HG03460 (cell line): ENCODE data around the gene EVA1A.

Experiments
- ATAC-seq: cut with Tn5 transposase; IDR thresholded peaks from one replicate; pipeline ENCODE4 v1.9.1; 2021; ENCODE audit not compliant: unreplicated experiment

EVA1A gene

DNA sequence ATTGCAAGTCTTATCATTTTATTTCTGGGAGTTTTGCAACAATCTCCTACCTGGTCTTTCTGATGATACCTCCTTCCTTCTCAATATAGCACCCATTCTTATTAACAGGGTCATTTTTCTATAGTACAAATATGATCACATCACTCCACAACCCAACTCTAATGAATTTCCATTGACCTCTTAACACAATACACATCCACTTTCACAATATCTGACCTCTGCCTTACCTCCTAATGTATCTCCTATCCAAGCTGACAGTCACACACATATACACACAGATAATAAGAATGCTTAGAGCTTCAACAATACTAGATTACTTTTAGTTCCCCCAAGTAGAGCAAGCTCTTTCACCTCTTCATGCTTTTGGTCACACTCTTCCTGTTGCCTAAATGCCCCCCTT is 40.9 kb downstream of the EVA1A start:
- ATAC-seq, result no peak

DNA sequence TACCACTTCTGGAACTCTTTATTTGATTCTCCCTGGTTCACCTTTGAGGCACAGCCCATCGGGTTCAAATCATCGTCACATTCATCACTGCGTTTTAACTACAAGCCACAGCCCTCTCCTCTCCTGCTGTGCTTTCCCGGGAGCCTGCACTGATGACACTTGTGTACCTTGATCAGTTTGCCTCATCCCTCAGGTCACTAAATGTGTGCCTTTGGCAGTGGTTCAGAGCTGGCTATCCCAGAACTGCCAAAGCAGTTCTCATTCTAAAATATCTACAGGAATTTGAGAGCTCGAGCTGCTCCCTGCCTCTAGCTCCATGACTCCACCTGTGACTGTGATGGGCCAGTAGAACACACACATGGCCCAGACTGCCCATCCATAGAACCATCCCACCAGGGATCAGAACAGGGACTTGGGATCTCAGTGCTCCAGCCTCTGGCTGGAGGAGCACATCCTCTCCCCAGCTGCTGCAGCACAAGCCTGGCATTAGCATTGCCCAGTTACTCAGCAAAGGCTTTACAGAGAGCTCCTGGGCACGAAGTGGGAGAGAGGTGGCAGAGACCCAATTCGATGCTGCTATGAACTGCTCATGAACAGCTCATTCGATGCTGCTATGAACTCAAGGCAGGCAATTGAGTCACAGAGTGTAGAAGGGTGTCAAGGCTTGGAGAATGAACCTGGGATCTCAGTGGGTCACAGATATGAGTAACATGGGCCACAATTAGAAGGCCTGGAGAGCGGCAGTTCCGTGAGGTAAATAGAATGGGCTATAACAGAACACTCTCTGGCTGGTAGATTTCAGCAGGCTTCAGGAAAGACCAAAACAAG is 41.9 kb downstream of the EVA1A start:
- ATAC-seq, result no peak

DNA sequence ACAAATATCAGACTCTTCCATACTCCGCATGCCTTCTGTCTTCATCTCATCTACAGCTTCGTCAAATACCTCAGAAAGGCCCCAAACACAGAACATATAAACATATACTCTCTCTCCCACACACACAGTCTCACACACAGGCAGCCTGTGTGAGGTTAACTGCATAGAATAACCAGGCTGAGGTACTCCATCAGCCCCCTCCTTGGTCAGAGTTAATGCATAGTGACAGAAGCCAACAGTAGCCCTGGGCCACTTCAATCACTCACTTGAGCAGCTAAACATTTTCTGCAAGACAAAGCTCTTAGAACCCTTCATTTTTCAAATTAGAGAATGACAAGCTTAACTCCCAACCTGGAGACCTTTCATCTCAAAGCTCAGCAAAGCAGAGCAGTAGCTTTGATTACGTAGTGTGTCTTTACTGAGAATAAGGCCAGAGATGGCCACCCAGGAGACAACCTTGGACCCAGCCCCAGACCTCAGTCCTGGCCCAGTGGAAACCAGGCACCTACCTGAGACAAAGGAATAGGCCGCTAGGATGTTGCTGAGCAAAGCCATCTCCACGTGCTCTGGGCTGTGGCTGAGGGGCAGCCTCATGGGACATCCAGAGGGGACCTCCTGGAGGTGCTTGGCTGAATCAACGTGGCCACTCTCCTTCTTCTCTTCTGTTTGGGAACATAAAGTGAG is 43.0 kb downstream of the EVA1A start:
- no peak for ATAC-seq

DNA sequence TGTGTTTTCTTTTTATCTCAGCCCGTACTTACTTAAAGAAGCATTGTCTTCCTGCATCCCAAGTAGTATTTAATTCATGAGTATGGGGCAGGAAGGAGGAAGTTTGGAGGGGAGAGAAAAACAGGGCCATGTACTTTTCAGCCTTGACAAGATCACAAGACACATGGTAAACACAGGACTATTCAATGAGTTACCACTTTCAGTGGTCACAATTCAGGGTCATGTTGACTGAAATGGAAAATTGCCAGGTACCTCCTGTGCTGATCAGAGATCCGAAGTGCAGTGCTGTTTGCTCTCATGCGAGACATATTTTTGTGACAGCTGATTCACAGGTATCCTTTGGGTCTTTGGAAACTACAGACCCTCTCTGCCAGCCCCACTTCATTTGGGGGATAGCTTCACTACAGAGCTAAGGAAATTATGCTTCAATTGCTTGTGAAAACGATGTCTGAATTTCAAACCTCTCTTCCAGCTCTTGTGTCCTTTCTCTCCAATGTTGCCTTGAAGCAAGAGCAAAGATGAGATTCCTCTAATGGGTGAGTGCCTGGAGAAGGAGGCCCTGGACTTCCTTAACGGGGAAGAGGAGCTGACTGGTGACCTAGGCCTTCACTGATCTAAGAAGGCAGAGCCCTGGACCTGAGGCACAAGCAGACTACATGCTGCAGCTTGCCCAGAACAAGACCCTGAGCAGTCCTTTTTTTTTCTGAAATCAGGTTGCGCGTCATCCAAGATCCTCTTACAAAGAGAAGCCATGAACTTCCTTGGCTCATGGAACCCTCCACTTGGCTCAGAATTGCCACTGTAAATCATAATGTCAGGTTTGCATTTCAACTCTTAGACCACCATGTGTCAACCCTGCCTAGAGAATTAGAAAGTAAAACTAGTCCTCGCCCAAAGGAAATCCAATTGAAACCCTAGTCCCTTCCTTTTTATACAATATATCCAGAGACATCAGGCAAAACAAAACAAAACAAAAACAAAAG is 44.1 kb downstream of the EVA1A start:
- ATAC-seq, result no peak

DNA sequence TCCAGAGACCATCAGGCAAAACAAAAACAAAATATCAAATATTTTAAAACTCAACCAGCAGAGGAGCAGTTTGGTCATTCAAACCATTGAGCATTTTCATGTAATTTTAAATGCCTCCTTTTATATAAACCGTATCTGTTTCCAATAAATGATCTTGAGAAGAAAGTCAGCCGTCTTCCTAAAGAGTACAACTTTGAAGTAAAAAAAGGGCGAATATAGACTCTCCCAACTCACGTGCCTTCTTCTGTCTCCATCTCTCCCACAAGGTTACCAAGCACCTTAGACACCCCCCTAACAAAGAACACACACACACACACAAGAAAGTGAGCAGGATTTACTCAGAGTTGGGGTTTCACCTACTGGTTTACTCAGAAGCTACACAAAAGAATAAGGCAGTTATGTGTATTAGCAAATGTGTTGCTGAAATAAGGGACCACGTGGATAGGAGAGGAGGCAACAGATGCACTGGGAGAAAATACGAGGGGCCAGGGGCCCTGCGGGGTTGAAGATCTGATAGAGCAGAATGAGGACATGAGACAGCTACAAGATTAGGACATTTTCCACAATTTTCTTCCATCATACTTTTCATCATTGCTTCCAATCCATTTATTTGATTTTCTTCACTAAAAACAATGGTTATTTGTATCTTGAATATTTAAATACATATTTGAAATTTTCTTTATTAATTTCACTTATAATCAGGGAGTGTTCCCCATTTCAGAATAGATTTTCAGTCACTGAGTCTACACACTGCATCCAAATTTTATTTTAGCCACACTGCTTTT is 45.0 kb downstream of the EVA1A start:
- ATAC-seq, result no peak

DNA sequence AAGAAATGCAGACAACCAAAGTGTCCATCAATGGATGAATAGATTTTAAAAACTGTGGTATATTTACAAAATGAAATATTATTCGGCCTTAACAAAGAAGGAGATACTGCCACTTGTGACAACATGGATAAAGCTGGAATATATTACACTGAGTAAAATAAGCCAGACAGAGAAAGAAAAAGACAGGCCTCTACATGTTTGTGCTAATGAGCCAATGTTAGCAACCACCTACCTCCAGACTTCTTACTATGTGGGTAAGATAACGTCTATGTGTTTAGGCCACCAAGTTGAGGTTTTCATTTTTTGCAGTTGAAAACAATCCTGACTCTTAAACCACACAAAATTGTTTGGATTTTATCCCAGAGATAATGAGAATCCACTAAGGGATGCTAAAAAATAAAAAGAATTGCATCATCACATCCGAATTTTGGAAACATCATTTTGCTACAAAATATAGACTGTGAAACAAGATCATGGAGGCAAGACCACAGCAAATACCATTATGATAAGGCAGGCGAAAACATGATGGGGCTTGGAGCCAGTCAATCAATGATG is 47.0 kb downstream of the EVA1A start:
- no peak for ATAC-seq

DNA sequence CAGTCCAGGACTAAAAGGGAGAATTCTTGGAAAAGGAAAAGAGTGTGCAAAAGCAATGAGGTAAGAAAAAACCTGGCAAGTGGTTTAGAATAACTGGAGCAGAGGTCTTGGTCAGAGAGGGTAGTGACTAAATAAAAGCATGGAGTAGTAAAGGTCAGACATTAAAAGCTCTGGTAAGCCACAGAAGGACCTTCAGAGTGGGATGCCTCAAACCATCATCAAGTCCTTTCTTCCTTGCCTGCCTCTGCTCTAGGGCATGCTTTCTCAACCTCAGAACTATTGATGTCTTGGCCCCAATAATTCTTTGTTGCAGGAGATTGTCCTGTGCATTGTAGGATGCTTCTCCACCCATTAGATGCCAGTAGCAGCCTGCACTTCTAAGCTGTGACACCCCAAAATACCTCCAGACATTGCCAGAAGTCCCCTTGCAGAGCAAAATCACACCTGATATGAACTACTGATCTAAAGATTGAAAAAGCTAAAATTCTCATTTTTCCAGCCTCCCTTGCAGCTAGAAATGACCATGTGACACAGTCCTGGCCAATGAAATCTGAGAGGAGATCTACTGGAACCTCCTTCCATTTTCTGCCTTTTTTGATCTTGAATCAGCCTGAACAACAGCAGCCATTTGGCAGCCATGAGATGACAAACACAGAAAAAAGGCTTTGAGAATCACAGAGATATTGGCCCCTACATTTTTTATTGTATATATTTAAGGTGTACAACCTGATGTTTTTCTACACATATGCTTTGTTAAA is 48.1 kb downstream of the EVA1A start:
- no peak for ATAC-seq

DNA sequence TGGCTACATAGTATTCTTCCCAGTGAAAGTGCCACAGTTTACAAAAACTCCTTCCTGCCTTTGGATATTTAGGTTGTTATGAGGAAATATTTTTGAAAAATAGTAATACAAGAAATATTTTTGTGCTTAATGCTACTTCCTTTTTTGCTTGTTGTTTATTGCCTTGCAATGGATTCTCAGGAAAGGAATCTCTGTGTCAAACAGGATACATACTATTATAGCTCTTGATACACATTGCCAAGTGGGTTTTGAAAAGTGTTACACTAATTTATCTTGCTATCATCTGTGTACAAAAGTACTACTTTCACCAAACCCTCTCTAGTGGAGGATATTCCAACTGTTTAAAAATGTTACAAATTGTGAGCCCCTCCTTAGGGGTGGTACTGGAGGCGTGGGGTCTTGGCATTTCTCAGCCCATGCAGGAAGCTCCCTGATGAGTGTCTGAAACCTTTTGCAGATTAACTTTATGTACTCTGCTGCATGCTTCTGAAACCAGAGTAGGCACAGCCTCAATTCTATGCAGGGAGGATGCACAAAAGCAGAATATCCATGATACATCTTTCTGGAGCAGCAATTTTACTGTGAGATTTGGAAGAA is 54.5 kb downstream of the EVA1A start:
- no peak for ATAC-seq

DNA sequence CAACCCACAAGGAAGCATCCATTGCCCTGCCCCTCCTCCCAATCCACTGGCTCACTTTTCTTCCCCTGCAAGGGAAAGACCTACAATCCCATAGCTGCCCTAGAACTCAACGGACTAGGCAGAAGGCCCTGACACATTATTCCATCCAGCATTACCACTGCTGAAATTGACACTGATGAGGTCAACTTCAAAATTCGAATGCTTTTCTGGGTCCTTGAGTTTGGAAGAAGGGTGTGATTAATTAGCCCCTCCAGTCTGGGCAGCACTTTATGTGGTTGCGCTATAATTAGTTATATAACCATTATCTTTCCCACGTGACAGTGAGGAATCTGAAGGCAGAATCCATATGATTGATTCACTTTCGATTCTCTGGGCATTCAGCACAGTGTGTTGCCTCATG is 55.7 kb downstream of the EVA1A start:
- no peak for ATAC-seq

DNA sequence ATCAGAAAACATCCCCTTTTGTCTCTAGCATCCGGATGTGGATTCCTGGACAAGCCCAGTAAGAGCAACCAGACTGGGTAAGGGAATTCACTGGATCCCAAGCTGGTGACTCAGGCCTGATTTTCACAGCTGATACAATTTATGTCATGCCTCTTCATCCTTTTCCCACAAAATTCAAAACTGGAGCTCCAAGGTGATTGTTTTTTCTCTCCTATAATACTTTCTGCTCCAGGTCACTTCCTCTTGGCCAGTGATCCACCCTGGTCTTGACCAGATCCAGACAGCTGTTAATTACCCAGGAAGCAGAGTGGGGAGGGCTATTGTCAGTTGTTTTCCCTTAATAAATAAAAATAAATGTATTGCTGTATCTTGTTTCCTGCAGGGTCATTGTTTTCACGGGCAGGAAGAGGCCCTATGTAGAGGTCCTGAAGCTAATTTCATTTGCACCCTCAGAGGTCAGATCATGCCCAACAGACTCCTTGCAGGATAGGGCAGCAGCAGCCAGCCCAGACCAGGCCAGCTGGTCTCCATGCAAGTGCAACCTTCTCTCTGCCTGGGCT is 57.6 kb downstream of the EVA1A start:
- ATAC-seq, result no peak

DNA sequence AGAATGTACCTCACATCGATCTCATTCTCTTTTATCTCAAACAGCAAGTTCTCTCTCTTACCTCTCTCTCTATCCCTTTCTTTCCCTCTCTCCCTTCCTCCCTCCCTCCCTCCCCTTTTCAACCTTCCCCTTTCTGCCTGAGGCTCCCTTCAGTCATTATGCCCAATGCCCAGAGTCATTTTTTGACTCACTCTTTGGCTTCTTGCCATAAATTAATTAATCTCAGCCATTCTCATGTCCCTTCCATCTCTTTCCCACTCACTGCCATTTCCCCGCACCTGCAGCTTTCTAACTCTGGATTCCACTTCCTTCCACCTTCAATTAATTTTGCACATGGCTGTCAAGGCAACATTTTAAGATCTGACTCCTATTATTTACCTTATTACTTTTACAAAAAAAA is 60.1 kb downstream of the EVA1A start:
- ATAC-seq, result no peak

DNA sequence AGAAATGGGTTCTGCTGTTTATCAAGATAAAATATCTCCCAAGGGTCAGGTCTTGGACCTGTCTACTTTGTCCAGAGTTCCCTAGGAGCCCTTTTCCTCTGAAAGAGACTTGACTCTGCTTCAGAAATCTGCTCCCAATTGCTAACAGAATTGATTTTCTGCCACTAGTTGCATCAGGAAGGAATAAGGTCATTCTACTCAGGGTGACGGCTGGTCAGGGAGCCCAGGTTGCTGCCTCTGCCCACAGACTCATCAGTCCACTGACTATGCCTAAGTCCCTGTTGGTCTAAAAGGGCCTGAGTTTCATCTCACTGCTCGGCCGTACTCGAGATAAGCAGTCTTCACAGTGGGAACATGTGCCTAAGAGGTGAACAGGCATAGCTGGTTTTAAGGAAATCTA is 61.2 kb downstream of the EVA1A start:
- no peak for ATAC-seq

DNA sequence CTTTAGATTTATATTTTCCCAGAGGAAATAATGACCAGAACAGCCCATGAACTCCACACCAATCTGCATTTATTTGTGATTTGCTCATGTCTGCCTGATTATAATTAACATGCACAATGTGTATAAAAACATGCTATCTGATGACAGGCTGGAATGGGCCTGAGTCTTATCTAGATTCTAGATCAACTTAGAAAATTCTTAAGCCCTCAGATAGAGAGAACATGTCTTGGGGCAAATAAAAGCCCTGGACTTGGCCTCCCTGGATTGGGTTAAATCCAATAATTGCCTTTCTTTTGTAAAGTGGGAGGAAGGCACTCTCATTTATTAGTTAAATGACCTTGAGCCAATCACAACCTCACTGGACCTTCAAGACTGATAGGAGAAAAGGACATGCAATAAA is 61.8 kb downstream of the EVA1A start:
- no peak for ATAC-seq

DNA sequence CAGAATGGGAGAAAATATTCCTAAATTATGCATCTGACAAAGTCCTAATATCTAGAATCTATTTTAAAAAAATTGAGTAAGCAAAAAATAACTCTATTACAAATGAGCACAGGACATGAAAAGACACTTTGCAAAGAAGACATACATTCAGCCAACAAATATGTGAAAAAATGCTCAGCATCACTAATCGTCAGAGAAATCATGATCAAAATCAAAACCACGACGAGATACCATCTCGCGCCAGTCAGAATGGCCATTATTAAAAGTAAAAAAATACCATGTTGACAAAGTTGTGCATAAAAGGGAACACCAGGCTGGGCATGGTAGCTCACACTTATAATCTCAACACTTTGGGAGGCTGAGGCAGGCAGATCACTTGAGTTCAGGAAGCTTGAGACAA is 63.5 kb downstream of the EVA1A start:
- no peak for ATAC-seq

DNA sequence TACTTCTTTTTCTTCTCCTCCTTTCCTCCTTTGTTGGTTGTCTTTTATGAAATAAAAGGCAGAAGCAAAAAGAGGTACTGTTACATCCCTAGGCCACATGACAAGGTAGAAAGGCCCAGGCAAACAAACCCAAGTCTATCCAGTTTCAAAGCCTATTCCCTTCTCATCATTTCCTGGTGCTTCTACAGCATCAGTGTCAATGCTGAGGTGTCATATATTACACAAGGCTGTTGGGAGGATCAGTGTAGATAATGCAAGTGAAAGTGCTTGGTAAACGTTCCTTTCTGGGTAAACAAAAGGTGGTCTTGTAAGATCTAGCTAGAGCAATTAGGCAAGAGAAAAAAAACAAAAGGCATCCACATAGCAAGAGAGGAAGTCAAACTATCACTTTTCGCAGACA is 64.9 kb downstream of the EVA1A start:
- ATAC-seq, result no peak

DNA sequence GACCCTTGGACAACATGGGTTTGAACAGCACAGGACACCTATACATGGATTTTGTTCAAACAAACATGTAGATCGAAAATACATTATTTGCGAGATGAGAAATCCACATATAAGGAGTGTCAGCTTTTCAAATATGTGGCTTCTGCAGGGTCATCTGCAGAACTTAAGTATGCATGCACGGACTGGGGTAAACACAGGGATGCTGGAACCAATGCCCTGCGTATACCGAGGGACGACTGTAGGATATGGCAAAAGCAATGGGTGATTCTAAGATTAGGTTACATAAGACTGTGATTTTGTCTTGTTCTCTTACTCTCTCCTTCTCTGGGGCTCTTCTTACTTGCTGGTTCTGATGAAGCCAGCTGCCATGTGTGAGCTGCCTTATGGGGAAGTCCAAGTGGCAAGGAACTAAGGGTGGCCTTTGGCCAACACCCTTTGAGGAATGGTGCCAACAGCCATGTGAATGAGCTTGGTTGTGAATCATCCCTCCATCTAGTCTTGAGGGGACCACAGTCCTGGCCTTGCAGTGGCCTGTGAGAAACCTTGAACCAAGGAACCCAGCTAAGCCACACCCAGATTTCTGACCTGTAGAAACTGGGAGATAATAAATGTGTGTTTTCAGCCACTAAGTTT is 66.5 kb downstream of the EVA1A start:
- ATAC-seq, result no peak

DNA sequence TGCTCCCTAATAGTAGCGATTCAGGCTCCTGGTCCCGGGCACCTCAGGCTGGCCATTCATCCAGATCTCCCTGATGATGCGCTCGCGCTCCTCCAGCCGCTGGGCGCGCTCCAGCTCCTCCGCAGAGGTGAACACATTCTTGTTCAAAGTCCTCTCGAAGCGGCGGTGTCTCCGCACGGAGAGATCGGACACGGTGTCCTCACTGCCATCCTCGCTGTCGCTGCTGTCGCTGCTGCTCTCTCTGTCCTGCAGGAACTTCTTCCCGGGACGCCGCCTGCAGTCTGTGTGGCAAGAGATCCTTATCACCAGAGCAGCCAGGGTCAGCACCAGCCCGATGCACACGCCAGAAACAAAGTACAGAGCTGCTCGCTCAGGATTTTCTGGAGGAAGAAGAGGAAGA is 67.5 kb downstream of the EVA1A start:
- no peak for ATAC-seq

DNA sequence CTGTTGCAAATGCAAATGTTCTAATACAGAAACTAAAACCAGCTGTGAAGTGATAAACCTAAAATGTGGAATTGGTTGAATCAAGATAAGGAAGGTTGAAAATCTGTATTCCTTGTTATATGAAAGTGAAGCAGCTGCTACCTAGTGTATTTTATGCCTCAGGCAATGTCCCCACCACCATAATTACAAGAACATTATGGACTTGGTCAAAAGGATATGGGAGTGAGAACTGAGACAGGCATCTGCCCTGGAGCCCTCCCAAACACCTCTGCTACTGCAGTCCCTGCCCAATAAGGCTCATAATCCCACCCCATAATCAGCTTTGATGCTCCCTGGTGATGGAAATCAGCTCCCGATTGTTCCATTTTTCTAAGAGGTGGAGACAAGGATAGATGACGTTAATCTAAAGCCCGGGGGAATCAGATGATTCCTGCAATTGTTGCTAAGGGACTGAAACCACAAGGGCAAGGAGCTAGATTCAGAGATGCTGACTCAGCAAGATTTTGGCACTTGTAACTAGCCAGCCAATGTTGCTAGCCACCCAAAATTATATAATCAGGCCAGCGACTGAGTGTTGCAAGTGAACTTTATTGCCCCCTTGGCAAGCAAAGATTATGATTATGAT is 69.5 kb downstream of the EVA1A start:
- no peak for ATAC-seq
